Activated CD4-positive, alpha-beta memory T cell treated with anti-CD3 and anti-CD28 coated beads for 36 hours (primary cell): ENCODE results near the gene ZSWIM5. TPM values are rescaled to one million over a fixed set of nuclear protein-coding genes. Genes with fewer than 3 reads are reported as not detected.
"Not testable (repeated sequence)": the region's sequence is repeated elsewhere in the genome, so short reads cannot be mapped to it uniquely, and the experiment has no call there.

ENCODE experiments used
- CTCF ChIA-PET: fragments of 350-600 bp; sonication (Branson Sonifier 250); formaldehyde crosslinking; loops from one replicate; lab custom pipeline; 2021; ENCODE audit warnings: antibody characterized with exemption, inconsistent platforms; lab: Charles Lee
- POLR2A ChIA-PET: fragments of 350-600 bp; sonication (Branson Sonifier 250); formaldehyde crosslinking; loops from one replicate; lab custom pipeline; 2021; ENCODE audit warnings: antibody characterized with exemption; lab: Charles Lee
- DNase-seq: peaks from one replicate; pipeline ENCODE4 v3.0.0-alpha.2; 2020
- H3K27ac Mint-ChIP-seq: one replicate; pipeline ENCODE4 v1.8.0; 2021; ENCODE audit warnings: mixed read lengths
- H3K27me3 Mint-ChIP-seq: one replicate; pipeline ENCODE4 v1.8.0; 2021; ENCODE audit warnings: mixed read lengths
- H3K36me3 Mint-ChIP-seq: one replicate; pipeline ENCODE4 v1.8.0; 2021; ENCODE audit warnings: mixed read lengths
- H3K4me1 Mint-ChIP-seq: one replicate; pipeline ENCODE4 v1.8.0; 2021; ENCODE audit warnings: low read depth, mixed read lengths
- H3K4me3 Mint-ChIP-seq: one replicate; pipeline ENCODE4 v1.8.0; 2021; ENCODE audit warnings: mild to moderate bottlenecking, mixed read lengths
- H3K9me3 Mint-ChIP-seq: one replicate; pipeline ENCODE4 v1.8.0; 2021; ENCODE audit warnings: mixed read lengths
- intact Hi-C: fragments of 100-400 bp; cut with micrococcal nuclease; formaldehyde crosslinking; loops from one replicate; pipeline ENCODE4 v1.15.1; 2023
- total RNA-seq, 2 experiments: library from RNA; stranded (reverse); gene quantifications; one replicate each; pipeline ENCODE4 v1.2.3, GENCODE V29; 2021

Gene ZSWIM5
- total RNA-seq, 2 experiments from 2014 or later, result 0.51 to 0.59 TPM

DNA sequence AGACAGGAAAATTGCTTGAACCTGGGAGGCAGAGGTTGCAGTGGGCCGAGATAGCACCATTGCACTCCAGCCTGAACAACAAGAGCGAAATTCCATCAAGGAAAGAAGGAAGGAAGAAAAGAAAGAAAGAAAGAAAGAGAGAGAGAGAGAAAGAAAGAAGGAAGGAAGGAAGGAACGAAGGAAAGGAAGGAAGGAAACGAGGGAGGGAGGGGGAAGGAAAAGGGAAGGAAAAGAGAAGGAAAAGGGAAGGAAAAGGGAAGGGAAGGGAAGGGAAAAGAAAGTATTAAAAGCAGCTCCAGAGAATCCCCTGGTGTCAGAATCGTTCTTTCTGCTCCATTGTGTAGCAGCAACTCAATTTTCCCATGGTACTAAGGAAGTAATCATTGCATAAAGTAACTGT is 19.2 kb upstream of the ZSWIM5 start:
- no peaks in the 10 kb centered on the region for H3K4me1 Mint-ChIP-seq
- POLR2A ChIA-PET, result no interaction called here
- peaks cover 2% of the 10 kb centered on the region for H3K27me3 Mint-ChIP-seq
- H3K9me3 Mint-ChIP-seq, result no peaks in the 10 kb centered on the region
- no peak overlapping the region for H3K27ac Mint-ChIP-seq
- H3K36me3 Mint-ChIP-seq, result no peaks in the 10 kb centered on the region
- intact Hi-C loops, result no loop called here
- H3K4me3 Mint-ChIP-seq, result no peak overlapping the region
- CTCF ChIA-PET, result interaction anchor here (0.6 kb wide), 1 partner anchor 1306 kb away, joined by 3 read pairs; no protein-coding TSS in a partner anchor
- DNase-seq, result no peak

DNA sequence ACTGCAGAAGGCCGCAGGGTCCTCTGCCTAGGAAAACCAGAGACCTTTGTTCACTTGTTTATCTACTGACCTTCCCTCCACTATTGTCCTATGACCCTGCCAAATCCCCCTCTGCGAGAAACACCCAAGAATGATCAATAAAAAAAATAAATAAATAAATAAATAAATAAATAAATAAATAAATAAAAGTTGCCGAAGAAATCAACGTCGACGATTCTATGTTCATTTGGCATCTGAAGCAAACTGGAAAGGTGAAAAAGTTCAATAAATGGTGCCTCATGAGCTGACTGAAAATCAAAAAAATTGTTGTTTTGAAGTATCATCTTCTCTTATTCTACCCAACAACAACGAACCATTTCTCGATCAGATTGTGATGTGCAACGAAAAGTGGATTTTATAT is 17.3 kb upstream of the ZSWIM5 start:
- CTCF ChIA-PET, result interaction anchor here (0.7 kb wide), 1 partner anchor 14 kb away, joined by 3 read pairs; no protein-coding TSS in a partner anchor
- H3K27me3 Mint-ChIP-seq, result not testable (repeated sequence)

DNA sequence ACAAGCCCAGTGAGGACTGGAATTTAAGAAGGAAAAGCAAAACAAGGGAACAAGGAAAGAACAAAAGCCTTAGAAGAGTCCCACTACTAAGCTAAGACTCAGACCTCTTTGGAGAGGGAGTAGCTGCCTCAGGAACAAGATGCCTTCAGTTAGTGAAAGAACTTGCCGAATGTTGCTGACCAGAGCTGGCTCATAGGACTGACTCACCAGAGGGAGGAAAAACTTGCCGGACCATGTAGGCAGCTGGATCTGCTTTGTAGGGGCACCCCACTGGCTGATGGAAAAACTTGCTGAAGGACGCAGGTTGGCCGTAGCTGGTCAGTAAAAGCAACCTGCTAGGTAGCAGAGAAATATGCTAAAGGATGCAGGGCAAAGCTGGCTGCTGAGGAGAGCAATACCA is 15.3 kb upstream of the ZSWIM5 start:
- H3K27me3 Mint-ChIP-seq, result peaks cover 2% of the 10 kb centered on the region
- no peaks in the 10 kb centered on the region for H3K36me3 Mint-ChIP-seq
- no peaks in the 10 kb centered on the region for H3K4me1 Mint-ChIP-seq
- intact Hi-C loops, result no loop called here
- no peaks in the 10 kb centered on the region for H3K9me3 Mint-ChIP-seq
- no peak for DNase-seq
- H3K27ac Mint-ChIP-seq, result no peak overlapping the region
- CTCF ChIA-PET, result interaction anchor here (1.1 kb wide), 1 partner anchor 9 kb away, joined by 3 read pairs; no protein-coding TSS in a partner anchor
- H3K4me3 Mint-ChIP-seq, result no peak overlapping the region
- POLR2A ChIA-PET, result no interaction called here

More for the DNA sequence above, 17.3 kb upstream of the ZSWIM5 start:
- H3K36me3 Mint-ChIP-seq, POLR2A ChIA-PET, DNase-seq, H3K4me3 Mint-ChIP-seq, H3K9me3 Mint-ChIP-seq, intact Hi-C loops, H3K4me1 Mint-ChIP-seq, H3K27ac Mint-ChIP-seq: not testable (repeated sequence)

DNA sequence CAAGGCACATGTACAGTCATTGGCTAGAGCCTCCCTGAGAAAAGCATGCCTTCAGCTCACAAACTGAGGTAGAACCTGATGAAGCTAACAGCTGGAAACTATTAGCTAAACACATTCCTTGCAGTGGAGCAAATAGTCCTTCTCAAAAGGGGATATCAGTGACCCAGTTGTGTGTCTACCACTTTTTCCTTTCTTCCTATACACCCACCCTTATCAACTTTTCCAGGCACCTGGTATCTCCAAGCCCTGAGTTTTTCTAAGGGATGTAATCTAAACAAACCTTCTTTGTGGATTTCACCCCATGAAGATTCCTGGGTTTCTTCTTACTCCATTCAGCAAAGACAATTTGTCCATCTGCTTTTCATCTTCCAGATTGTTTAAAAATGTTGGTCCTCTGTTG is 10.5 kb upstream of the ZSWIM5 start:
- peaks cover 3% of the 10 kb centered on the region for H3K4me1 Mint-ChIP-seq

GRCh38 chr1:45216200-45216541 is 9.8 kb upstream of the ZSWIM5 start:
- CTCF ChIA-PET, result no interaction called here
- Mint-ChIP-seq H3K9me3 (no peaks in the 10 kb centered on the region), H3K27ac (no peak overlapping the region), H3K4me1 (peaks cover 3% of the 10 kb centered on the region), H3K4me3 (no peak overlapping the region), H3K27me3 (peaks cover 4% of the 10 kb centered on the region), H3K36me3 (no peaks in the 10 kb centered on the region)
- DNase-seq, result no peak
- intact Hi-C loops, result no loop called here
- POLR2A ChIA-PET, result no interaction called here

More for the DNA sequence above, 10.5 kb upstream of the ZSWIM5 start:
- Mint-ChIP-seq H3K9me3 (no peaks in the 10 kb centered on the region), H3K27me3 (peaks cover 4% of the 10 kb centered on the region), H3K27ac (no peak overlapping the region), H3K4me3 (no peak overlapping the region), H3K36me3 (no peaks in the 10 kb centered on the region)
- intact Hi-C loops, result no loop called here
- DNase-seq, result no peak
- CTCF ChIA-PET, result no interaction called here
- POLR2A ChIA-PET, result no interaction called here

GRCh38 chr1:45215485-45216199 is 9.2 kb upstream of the ZSWIM5 start:
- no peaks in the 10 kb centered on the region for H3K36me3 Mint-ChIP-seq
- ChIA-PET POLR2A (no interaction called here), CTCF (interaction anchor here (0.8 kb wide), 1 partner anchor 197 kb away, joined by 4 read pairs; no protein-coding TSS in a partner anchor)
- no peak overlapping the region for H3K4me3 Mint-ChIP-seq
- peaks cover 4% of the 10 kb centered on the region for H3K27me3 Mint-ChIP-seq
- no peak overlapping the region for H3K27ac Mint-ChIP-seq
- intact Hi-C loops, result no loop called here
- peaks cover 3% of the 10 kb centered on the region for H3K4me1 Mint-ChIP-seq
- H3K9me3 Mint-ChIP-seq, result no peaks in the 10 kb centered on the region
- DNase-seq, result no peak

- ChIA-PET POLR2A (no interaction called here), CTCF (no interaction called here)
- H3K4me3 Mint-ChIP-seq, result no peak overlapping the region
- no peaks in the 10 kb centered on the region for H3K36me3 Mint-ChIP-seq
- peaks cover 3% of the 10 kb centered on the region for H3K4me1 Mint-ChIP-seq
- no peak for DNase-seq
- H3K9me3 Mint-ChIP-seq, result no peaks in the 10 kb centered on the region
- intact Hi-C loops, result no loop called here
- H3K27me3 Mint-ChIP-seq, result peaks cover 4% of the 10 kb centered on the region
- no peak overlapping the region for H3K27ac Mint-ChIP-seq
Measured at GRCh38 chr1:45213892-45214291, 7.5 kb upstream of the ZSWIM5 start.

DNA sequence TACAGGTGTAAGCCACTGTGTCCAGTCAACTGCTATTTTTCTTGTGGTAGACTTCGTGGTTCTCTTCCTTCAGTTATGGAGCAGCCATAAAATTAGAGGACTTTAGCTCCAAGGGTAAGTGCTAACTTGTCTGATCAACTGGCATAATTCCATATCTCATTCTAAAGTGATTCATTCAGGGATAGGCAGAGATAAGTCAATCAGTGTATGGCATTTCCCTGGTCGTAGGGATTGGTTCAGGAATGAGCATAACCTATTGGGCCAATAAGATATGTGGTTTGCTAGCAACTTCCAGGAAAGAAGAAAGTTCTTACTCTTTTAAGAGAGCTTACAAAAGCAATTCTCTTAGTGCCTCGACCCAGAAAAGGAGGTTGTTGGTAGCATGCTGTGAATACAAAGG is 4.7 kb upstream of the ZSWIM5 start:
- no peak overlapping the region for H3K4me3 Mint-ChIP-seq
- no peaks in the 10 kb centered on the region for H3K36me3 Mint-ChIP-seq
- no peak for DNase-seq
- peaks cover 12% of the 10 kb centered on the region for H3K4me1 Mint-ChIP-seq
- POLR2A ChIA-PET, result no interaction called here
- no peaks in the 10 kb centered on the region for H3K9me3 Mint-ChIP-seq
- CTCF ChIA-PET, result no interaction called here
- intact Hi-C loops, result no loop called here
- H3K27me3 Mint-ChIP-seq, result peaks cover 4% of the 10 kb centered on the region
- H3K27ac Mint-ChIP-seq, result no peak overlapping the region

- Mint-ChIP-seq H3K4me1 (peaks cover 35% of the 10 kb centered on the region), H3K27me3 (no peaks in the 10 kb centered on the region), H3K4me3 (peak overlapping the region; percentile 83), H3K27ac (no peak overlapping the region), H3K9me3 (no peaks in the 10 kb centered on the region), H3K36me3 (no peaks in the 10 kb centered on the region)
- CTCF ChIA-PET, result interaction anchor here (0.9 to 2.1 kb wide), 3 partner anchors 97 to 287 kb away, joined by 3 to 5 read pairs (median 5); no protein-coding TSS in a partner anchor
- POLR2A ChIA-PET, result interaction anchor here (0.9 to 2.1 kb wide), 5 partner anchors 133 to 485 kb away, joined by 3 to 8 read pairs (median 7); partner anchors contain the start of genes EIF2B3, HECTD3, MUTYH and RPS8
- no peak for DNase-seq
- intact Hi-C loops, result loop anchor here (2.0 to 10.0 kb wide), 4 partner anchors 40 to 472 kb away; partner anchors contain the start of genes KIF2C, RNU5D-1 and UROD
Measured at GRCh38 chr1:45206808-45207623, 611 bp upstream of the ZSWIM5 start.

DNA sequence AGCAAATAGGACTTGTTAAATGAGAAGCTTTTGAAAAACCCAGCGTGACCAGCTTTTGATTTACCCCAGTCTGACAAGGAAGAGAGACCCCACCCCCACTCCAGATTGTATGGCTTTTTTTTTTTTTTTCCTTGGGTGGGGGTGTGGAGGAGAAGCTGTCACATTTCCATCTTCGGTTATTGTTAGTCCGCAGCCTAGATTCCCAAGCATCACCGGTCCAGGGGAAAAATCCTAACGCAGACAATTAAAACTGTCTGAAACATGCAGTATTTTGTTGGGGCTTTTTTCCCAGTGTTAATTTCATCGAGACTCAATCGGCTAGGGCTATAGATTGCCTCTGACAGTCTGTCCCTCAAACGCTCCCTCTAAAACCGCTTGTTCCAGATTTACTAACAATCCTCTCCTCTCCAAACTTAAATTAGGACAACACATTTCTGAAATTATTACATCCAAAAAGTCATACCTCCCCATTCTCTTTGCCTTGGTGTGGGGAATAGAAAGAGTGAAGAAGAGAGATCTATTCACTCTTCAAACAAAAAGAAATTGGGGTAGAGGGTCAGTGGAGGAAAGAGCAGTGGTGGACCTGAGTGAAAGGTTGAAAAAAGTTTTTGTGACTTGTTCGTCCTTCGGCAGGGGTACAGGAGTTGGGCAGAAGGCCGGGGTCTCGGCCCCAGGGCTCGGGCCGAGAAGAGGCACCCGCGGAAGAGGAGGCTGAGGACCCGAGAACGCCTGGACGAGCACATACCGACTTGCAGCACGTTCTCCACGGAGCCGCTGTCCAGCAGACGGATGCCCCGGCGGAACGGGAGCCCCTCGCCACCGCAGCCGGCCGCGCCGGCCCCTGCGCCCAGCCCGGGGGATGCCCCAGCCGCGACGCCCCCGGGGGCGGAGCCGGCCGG is 1.1 kb downstream of the ZSWIM5 start:
- intact Hi-C loops, result loop anchor here (10.0 kb wide), 1 partner anchor 470 kb away; the partner anchor contains the start of genes KIF2C and RNU5D-1
- H3K36me3 Mint-ChIP-seq, result no peaks in the 10 kb centered on the region
- ChIA-PET CTCF (interaction anchor here (0.5 to 1.4 kb wide), 3 partner anchors 97 to 191 kb away, joined by 3 to 5 read pairs (median 5); no protein-coding TSS in a partner anchor), POLR2A (interaction anchor here (0.6 to 2.1 kb wide), 5 partner anchors 135 to 484 kb away, joined by 3 to 8 read pairs (median 7); partner anchors contain the start of genes EIF2B3, HECTD3, MUTYH and TOE1)
- DNase-seq, result peak; percentile 36
- no peaks in the 10 kb centered on the region for H3K27me3 Mint-ChIP-seq
- no peaks in the 10 kb centered on the region for H3K9me3 Mint-ChIP-seq
- H3K27ac Mint-ChIP-seq, result peak overlapping the region; percentile 57
- H3K4me3 Mint-ChIP-seq, result peak overlapping the region; percentile 81
- peaks cover 35% of the 10 kb centered on the region for H3K4me1 Mint-ChIP-seq

DNA sequence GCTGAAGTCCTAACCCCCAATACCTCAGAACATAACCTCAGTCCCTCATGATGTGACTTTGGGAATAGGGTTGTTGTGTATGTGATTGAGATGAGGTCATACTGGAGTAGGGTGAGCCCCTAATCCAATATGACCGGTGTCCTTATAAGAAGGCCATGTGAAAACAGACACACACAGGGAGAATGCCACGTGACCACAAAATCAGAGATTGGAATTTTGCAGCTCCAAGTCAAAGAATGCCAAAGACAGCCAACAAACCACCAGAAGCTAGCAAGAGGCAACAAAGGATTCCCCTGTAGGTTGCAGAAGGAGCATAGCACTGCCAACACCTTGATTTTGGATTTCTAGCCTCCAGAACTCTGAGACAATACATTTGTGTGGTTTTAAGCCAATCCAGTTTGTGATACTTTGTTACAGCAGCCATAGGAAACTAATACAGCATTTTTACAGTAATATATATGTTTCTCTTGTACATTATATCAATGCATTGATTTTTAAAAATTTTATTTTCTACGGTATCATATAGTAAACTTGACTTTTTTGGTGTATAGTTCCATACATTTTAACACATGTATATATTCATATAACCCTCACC is 5.4 kb downstream of the ZSWIM5 start:
- intact Hi-C loops, result loop anchor here (10.0 kb wide), 1 partner anchor 466 kb away; the partner anchor contains the start of genes KIF2C and RNU5D-1
- Mint-ChIP-seq H3K9me3 (no peaks in the 10 kb centered on the region), H3K4me1 (peaks cover 27% of the 10 kb centered on the region), H3K27ac (no peak overlapping the region), H3K27me3 (no peaks in the 10 kb centered on the region), H3K4me3 (no peak overlapping the region), H3K36me3 (no peaks in the 10 kb centered on the region)
- no peak for DNase-seq
- POLR2A ChIA-PET, result no interaction called here
- CTCF ChIA-PET, result interaction anchor here (1.4 kb wide), 1 partner anchor 99 kb away, joined by 3 read pairs; no protein-coding TSS in a partner anchor
